HG02973 (cell line): ENCODE results near the gene PTPN4.
"Not testable (repeated sequence)": the region's sequence is repeated elsewhere in the genome, so short reads cannot be mapped to it uniquely, and the experiment has no call there.

Experiments
- ATAC-seq: cut with Tn5 transposase; IDR thresholded peaks from one replicate; pipeline ENCODE4 v1.9.1; 2021; ENCODE audit warnings: moderate library complexity; ENCODE audit not compliant: unreplicated experiment

Gene PTPN4

DNA sequence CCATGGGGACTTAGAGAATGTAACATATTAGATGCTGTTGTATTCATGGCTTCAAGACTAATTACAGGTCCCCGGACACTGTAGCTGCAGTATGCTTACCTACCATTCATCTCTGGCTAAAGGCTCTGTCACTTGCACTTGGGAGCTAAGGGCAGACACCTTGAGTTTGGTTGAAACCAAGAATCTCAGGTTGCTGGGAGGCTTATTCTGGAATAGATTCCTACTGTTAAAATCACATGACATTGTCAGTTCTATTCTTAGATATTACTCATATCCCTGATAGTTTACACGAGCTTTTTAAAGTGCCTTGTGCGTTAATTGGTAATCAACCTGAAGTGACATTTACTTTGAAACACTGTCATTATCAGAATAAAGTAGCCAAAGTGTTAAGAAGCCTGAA is 180.2 kb downstream of the PTPN4 start:
- ATAC-seq = no peak

DNA sequence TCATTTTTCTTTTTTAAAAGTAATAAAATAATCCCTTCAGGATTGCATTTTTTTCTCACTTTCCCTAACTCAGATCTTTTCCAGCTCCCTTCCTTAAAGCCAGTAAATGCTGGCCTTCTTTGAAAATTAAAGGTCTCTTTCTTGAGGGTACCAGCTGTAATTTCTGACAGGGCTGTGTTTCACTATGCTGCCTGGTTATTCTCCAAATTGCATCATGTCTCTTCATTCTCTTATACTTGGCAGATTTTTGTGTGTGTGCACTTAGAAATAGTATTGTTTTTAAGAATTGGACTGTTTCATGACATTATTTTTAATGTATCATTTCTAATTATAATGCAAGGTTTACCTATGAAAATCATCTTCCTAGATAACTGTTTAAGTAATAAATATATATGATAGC is 181.1 kb downstream of the PTPN4 start:
- ATAC-seq = no peak

DNA sequence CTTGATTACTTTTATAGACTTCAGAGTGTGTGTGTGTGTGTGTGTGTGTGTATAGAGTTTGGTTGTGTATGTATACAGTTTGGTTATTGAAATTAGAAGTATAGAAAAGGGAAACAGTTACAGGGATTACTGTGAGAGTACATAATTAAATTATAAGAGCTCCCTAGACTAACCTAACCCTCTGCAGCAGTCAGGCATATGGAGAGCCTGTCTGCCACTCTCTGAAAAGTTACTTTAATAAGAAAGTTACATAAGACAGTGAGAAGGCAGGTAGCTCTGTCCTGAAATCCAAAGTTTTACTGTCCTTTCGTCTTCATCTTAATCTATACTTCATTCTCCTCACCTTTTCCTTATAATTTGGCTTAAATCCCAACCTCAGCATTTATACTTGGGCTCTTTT is 181.7 kb downstream of the PTPN4 start:
- no peak for ATAC-seq

DNA sequence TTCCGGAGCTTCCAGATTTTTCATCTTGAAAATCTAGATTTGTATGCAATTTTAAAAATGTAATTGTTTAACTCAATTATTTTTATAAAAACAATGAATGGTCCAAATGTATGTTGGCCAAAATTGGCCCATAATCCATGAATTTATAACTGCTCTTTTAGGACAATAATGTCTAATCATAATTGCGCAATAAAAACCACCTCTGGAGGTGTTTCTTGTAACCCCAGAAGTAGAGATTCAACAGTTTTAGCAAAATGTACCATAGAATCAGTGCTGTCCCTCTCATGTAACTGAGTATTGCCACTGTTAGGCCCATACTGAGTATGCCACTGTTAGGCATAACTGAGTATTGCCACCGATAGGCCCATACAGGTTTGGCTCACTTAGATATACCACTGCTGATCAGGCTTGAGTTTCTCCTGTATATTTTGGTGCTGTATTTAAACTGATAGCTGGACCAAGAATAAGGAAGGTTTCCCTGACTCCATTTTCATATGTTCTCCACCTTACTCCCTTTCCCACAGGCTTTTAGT is 182.3 kb downstream of the PTPN4 start:
- no peak for ATAC-seq

DNA sequence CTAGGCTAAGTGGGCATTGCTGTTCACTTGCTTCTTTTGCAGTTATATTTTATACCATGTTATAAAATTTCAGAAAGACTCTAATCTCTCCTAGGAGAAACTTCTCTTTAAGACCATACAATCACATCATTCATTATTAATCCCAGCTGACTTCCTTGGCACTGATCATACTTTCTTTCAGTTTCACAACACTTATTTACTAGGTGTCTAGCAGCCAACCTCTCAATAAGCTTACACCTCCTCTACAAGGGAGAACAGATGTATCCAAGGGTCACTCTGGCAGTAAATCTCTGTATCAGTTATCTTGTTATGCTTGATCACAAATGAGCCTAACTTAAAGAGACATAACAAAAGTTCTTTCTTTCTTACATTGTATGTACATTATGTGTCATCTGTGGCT is 183.3 kb downstream of the PTPN4 start:
- ATAC-seq = no peak

DNA sequence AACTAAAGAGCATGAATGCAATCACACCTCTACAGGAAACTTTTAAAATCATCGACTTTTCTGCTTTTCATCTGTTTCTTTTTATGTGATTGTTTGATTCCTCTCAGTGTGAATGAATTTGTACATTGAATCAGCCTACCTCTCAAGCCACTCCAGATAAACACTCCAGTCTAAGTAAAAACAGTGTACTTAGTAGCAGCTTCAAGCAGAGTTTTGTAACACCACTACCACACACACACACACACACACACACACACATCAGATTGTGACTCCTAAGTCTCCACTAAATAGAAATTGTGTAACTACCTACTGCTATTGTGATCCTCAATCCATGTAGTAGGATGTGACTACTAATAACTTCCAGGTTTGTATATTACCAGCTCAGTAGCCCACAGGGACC is 187.8 kb downstream of the PTPN4 start:
- no peak for ATAC-seq

DNA sequence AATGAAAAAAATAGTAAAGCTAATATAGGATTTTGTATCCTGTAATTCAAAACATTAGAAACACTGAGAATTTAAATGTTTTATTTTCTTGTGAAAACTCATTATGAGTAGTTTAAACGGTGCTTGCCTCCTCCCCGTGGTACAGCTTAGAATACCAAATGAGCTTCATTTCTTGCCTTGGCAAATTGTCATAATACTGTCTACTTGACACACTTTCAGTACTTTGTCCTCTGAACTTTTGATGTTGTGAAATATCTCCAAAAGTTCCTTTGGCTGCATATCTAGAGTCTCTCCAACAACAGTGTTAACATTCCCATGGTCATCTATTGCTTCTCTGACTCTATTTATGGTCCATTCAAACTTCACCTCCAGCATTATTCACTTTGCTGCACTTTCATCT is 191.2 kb downstream of the PTPN4 start:
- no peak for ATAC-seq

DNA sequence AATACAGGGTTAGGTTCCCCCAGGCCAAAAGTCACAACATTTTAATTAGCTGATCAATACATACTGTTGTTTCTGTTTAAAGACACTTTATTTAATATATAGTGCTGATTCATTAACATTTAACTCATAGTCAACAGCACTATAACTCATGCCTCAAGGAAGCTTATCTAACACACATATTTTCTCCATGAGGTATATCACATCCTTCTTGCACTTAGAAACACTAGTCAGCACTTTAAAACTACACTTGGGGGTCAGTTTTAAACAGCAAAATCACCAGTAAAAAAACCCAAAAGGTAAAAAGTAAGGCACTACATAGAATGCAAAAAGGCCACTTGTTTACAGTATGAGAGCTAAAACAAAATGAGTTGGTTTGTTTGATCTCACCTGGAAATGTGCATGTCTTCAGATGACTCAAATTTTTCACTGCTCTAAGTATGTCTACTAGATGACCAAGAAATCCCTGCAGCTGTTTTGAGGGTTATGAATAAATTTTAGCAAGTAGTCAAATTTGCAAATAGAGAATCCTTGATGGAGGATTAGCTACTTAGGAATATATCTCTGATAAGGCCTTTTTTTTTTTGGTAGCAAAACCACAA is 199.0 kb downstream of the PTPN4 start:
- ATAC-seq = no peak

DNA sequence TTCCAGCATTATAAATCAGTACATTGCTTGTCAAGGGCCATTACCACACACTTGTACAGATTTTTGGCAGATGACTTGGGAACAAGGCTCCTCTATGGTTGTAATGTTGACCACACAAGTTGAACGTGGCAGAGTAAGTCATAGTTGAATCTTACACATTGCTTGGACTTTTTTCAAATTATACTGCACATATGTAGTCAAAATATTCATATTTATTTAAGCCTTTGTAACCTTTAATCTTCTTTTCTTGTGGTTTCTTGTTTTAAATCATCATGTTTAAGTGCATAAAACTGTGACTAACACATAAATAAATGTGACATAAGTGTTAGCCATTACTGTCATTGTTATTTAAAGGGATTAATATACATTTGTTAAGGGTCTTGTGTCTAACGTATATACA is 201.1 kb downstream of the PTPN4 start:
- no peak for ATAC-seq

DNA sequence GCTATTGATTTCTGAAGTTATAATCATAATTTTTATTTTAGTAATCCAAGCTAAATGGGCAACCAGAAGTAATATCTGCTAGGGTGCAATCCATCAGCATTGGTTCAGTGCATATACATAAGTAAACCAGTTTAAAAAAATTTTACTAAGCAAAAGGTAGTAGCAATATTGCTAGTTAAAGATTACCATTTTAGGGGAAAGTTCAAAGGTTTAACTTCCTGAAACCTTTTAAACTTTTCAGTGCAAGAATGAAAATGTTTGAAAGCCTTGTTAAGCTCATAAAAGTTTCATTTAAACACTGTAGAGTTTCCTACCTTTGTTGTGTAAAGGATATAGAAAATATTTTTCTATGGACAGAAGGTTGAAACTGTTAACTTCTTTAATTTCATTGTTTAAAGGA is 222.2 kb downstream of the PTPN4 start:
- ATAC-seq = no peak

DNA sequence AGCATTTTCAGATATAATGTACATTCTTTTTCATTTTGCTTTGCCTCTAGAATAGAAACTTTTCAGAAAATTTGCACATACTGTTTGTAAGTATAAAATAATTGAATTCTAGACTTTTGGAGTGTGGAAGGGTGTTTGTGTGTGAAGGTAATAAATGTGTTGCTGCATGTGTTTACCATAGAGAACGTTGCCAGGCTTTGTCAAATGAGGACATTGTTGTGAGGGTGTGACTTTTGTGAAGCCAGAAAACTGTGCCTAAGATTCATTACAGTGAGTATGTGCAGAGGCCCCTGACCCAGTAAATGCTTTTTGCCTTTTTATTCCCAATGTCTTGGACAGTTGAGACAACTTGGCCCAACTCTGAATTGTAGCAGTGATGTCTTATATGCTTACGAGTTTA is 222.8 kb downstream of the PTPN4 start:
- ATAC-seq = no peak

DNA sequence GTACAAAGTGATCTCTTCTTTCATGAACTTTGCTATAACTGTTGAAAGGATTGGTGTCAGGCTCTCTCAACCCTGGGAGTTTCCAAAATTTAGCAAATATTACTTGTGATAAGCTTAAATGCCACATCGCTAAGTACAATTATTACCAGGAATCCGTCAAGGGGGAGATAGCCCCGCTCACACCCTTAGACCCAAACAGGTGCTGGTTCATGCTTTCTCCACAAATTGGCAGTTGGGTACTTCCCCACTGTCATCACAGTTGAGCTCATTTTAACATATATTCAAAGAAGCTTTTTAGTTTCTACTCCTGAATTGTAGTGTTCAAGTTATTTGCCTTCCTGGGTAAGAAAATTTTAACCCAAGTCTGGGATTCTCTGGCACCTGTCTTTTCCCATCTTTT is 223.4 kb downstream of the PTPN4 start:
- no peak for ATAC-seq

DNA sequence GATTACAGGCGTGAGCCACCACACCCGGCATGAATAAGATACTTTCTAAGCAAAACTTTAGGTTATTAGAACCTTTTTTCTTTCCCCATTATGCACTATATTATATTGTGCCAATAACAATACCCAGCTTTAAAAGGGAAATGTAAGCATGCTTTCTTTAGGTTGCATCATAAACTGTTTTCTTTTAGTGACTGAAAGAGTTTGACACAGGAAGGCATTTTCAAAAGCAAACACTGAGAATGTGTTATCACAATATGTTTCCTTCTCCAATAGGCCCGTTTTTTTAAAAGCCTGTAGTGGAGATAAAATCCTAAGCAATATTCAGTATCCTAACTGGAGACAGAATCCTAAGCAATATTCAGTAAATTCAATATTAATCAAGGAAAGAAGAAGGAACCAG is 236.4 kb downstream of the PTPN4 start:
- no peak for ATAC-seq

DNA sequence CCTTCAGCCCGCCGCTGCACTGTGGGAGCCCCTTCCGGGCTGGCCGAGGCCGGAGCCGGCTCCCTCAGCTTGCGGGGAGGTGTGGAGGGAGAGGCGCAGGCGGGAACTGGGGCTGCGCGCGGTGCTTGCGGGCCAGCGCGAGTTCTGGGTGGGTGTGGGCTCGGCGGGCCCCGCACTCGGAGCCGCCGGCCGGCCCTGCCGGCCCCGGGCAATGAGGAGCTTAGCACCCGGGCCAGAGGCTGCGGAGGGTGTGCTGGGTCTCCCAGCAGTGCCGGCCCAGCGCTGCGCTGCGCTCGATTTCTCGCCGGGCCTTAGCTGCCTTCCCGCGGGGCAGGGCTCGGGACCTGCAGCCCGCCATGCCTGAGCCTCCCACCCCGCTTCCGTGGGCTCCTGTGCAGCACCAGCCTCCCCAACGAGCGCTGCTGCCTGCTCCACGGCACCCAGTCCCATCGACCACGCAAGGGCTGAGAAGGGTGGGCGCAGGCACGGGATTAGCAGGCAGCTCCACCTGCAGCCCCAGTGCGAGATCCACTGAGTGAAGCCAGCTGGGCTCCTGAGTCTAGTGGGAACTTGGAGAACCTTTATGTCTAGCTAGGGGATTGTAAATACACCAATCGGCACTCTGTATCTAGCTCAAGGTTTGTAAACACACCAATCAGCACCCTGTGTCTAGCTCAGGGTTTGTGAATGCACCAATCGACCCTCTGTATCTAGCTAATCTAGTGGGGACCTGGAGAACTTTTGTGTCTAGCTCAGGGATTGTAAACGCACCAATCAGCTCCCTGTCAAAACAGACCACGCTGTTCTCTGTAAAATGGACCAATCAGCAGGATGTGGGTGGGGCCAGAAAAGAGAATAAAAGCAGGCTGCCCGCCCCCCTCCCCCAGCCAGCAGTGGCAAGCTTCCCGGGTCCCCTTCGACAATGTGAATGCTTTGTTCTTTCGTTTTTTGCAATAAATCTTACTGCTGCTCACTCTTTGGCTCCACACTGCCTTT is 237.5 kb downstream of the PTPN4 start:
- ATAC-seq = not testable (repeated sequence)

DNA sequence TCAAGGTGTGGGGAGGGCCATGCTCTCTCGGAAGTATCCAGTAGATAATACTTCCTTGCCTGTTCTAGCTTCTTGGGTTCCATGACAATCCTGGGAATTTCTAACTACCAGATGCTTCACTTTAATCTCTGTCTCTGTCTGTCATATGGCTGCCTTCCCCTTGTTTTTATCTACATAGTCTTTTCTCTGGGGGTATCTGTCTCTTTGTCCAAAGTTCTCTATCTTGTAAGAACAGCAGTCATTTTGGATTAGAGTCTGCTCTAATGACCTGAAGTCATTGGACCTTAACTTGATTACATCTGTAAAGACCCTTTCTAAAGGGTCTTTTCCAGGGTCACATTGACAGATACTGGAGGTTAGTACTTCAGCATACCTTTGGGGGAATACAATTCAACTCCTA is 241.7 kb downstream of the PTPN4 start:
- no peak for ATAC-seq

DNA sequence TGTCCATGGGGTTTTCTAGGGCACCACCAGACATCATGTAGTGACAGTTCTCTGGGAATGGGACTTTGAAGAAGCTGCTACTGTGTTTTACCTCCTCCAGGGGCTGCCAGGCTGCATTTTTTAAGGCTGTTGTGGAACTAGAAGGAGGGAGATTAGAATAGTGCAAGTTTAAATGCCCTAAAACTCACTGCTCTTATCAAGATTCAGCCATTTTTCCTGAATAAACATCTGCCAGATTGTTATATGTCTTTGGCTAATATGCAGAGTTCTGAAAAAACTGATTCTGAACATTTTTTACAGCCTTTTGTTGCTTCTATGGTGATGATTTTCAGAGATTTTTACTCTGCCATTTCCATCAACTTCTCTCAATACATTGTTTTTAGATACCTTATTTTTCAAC is 244.5 kb downstream of the PTPN4 start:
- no peak for ATAC-seq

DNA sequence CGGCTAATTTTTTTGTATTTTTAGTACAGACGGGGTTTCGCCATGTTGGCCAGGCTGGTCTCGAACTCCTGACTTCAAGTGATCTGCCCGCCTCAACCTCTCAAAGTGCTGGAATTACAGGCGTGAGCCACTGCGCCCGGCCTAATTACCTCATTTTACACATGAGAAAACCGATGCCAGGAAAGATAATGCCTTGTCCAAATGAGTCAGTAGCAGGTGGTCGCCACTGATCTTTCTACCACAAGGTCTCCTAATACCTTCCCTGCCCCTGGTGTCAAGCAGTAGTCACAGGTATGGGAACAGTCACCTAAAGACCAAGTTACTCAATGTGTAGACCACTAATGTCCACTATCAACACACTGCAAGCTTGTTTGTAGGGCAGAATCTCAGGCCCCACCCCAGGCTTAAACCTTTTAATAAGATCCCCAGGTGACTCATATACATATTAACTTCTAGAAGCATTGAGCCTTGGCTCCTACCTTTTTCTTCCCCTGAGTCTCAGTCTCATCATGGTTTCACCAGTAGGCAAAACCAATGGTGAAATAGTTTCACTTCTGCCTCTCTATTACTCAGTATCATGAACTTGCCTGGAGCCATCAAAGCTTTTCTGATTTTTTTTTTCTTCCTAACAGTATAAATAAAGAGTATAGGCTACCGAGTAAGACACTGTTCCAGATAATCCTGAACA is 246.3 kb downstream of the PTPN4 start:
- ATAC-seq = peak; percentile 90

DNA sequence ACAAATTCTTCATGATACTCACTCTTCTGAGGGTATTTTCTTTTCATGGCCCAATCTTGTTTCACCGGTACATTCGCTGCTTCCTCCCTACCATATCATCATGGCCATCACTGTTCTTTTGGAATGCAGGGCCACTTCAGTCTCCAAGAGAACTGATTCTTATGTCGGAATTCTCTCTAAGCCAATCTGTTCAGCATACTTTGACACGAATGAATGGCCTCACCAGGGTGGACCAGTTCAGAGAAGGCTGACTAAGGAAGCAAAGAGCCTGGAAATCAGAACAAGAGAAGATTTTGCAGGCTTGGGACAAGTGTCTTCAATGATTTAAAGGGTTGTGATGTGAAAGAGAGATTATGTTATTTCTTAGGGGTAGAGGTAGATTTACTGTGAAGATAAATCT is 248.1 kb downstream of the PTPN4 start:
- no peak for ATAC-seq

DNA sequence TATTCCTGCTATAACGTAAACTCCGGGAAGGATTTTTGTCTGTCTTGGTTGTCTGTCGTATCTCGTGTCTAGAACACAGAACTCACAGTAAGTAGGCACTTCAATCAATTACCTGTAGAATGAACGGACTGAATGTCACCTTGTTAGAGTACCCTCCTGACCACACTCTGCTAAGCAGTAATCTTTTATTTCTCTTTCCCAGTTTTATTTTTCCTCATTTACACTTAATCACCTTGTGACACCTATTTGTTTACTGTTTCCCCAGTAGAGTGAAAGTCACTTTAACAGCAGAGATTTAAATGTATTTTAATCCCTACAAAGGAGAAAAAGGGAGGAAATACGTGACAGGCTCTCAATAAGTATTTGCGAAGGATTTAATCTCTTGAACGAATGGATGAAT is 252.6 kb downstream of the PTPN4 start:
- no peak for ATAC-seq

DNA sequence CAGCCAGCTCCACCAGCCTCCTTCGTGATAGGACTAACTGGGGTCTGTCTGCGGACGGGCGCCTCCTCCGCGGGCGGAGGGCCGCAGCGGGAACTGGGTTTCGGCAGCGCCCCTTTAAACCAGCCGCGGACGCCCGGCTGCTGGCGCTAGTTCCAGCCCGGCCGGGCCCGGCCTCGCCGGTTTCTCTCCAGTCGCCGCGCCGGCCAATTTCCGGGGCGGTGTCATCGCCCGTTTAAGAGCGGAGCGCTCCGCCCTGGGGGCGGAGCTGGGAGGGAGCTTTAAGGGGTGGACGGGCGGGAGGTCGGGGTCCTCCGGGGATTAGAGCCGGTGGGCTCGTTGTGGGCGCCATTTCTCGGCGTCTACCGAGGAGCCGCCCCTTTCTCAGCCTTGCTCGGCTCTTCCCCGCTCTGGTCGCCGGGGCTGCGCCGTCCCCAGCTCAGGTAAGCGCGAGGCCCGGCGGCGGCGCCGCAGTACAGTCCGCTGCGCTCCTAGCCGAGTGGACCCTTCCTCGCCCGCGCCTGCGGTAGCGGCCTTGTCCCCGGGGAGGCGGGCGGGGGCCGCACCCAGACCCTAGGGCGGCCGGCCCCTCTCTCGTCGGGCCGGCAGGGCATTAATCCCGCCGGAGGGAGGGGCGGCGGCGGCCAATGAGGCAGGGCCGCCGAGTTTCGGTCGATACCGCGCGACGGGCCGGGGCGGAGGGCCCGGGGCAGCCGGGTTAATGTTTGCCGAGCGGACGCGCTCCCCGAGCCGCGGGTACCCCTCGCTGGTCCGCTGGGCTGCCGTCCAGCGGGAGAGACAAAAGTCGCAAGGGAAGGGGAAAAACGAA is 253.3 kb downstream of the PTPN4 start, which contains the start of gene EPB41L5:
Gene EPB41L5 (plus strand): TSS at position 307 of the 826 bp plus-strand sequence. CDS start 6,008 bp downstream, outside the sequence.
- ATAC-seq = peak; percentile 96
